Measurements from ENCODE around the gene AK5.
"Not testable (repeated sequence)": the region's sequence is repeated elsewhere in the genome, so short reads cannot be mapped to it uniquely, and the experiment has no call there.

Gene AK5

DNA sequence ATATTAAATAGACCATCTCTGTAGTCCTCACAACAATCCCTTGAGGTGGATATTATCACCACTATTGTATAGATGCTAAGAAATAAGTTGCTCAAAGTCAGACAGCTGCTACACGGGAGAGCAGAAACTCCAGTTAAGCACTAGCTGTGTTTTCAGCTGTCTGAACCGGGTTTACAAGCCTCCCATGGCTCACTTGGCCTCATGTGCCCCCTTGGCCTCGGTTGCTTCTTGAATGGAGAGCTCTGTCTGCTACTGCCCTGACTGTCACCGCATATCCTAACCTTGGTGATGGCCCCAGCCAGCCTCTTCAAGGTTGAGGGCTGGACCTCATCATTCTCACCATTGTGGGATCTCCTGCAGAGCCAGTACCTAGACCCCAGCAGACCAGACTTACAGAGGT, 123.4 kb downstream of the AK5 start:
- no peak for DNase-seq

DNA sequence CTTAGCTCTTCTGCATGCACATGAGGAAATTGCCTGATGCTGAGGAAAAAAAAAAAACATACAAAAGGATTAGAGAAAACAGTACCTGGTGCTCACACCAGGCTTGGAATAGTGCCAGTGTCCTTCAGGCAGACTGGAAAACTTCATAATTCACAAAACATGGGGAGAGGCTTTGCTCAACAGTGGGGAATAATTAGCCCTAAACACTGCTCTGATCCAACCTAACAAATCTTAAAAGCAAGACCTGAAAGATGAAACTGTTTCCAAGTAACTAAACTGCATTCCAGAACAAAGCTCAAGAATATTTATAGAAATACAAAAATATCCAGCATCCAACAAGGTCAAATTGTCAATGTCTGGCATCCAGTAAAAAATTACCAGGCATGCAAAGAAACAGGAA, 124.8 kb downstream of the AK5 start:
- DNase-seq: no peak

DNA sequence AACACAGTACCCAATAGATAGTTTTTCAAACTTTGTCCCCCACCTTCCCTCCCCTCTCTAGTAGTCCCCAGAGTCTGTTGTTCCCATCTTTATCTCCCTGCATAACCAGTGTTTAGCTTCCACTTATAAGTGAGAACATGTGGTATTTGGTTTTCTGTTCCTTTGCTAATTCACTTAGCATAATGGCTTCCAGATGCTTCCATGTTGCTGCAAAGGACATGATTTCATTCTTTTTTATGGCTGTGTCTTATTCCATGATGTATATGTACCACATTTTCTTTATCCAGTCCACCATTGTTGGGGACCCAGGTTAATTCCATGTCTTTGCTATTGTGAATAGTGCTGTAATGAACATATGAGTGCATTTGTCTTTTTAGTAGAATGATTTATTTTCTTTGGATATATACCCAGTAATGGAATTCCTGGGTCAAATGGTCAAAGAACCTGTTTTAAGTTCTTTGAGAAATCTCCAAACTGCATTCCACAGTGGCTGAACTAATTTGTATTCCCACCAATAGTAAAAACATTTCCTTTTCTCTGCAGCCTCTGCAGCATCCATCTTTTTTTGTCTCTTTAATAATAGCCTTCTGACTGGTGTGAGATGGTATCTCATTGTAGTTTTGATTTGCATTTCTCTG, 126.0 kb downstream of the AK5 start:
- DNase-seq: no peak

DNA sequence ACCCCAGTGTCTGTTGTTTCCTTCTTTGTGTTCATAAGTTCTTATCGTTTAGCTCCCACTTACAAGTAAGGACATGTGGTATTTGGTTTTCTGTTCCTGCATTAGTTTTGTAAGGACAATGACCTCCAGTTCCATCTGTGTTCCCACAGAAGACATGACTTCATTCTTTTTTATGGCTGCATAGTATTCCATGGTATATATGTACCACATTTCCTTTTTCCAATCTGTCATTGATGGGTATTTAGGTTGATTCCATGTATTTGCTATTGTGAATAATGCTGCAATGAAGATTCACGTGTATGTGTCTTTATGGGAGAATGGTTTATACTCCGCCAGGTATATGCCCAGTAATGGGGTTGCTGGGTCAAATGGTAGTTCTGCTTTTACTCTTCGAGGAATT, 127.1 kb downstream of the AK5 start:
- not testable (repeated sequence) for DNase-seq

DNA sequence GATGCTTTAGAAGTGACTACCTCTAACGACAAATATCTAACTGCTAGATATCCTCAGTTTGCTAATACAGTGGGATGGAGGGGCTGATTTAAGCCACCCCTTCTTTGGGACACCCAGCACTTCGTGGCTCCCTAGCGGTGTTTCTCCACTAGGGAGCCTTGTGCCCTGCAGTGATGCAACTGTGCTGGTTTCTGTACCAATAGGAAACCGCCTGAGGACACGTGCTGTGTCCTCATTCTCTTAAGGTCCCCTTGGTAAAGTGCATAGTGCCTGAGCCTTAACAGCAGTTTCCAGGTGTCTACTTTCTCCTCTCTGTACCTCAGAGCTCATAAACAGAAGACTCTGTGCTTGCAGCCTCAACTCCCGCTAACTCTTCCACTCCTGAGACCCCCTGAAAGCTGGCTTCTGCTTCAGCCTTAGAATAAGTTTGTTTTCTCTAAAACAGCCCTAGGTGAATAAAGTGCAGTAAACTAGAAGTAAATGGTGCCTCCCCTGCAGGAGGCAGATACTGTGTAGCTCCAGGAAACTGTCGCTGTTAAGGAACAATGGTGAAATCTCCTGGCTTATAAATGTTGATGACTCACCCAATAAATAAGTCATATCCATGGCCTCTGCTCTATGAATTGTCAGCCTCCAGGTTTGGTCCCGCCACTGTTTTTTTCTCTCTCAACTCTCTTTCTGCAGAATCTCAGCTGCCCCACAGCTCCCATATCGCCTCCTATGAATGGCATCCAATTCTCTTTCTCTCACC, 130.4 kb downstream of the AK5 start:
- no peak for DNase-seq

DNA sequence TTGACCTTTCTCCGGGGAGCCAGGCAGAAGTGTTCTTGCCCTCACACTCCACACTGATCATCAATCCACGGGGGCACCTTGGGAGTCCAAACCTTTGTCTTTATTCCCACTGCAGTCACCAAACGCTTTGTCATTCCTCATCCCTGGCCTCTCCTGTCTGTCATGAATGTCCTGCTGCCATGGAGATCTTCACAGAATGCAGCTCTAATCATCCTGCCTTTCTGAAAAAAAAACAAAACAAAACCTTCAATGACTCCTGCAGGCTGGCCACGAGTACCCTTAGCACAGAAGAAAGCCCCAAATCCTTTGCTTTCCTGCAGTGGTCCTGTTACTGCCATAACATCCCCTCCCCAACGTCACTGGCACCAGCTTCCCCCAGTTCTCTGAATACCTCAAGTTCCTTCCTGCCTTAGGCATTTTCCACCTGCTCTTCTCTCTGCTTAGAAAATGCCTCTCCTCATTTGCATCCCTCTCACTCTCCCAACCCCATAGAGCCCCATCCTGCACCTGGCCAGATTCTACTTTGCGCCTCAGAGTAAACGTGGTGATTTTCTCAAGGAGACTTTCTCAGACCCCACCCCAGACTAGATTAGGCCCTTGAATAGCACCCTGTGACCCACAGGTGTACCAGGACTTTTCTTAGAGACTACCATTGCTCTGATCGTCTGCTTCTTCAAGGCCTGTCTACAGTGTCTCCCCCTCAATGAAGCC, 131.2 kb downstream of the AK5 start:
- DNase-seq: no peak

DNA sequence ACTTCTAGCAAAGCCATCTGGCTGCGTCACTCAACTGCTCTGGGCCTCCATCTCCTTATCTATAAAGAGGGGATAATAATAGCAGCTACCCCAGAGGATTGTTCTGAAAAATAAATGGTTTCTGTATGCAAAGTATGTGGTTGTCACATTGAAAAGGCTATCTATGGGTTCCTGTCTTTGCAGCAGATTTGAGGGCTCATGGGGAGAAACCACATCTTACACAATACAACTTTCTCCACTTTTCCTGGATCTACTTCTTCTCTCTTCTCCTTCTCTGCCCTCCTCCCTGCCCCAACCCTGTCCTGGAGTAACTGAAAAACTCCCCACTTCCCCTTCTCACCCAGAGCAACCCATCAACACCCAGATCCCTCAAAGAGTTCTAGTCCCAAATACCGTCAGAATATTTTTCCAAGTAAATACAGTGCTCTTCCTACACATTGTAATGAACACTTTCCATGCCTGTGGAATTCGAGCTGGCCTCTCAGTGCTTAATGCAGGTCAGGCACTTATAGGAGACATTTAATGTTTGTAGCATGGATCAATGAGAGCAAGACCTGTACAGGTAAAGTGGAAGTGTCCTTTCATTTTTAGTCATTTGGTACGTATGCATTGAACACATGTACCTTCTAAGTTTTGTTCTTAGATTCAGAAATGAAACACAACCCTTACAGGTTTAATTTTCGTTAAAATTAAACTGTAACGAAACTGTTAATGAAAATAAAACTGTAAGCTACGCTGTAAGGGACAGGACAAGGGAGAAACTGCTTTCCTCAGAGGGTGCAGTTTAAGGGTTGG, 131.9 kb downstream of the AK5 start:
- DNase-seq: no peak

DNA sequence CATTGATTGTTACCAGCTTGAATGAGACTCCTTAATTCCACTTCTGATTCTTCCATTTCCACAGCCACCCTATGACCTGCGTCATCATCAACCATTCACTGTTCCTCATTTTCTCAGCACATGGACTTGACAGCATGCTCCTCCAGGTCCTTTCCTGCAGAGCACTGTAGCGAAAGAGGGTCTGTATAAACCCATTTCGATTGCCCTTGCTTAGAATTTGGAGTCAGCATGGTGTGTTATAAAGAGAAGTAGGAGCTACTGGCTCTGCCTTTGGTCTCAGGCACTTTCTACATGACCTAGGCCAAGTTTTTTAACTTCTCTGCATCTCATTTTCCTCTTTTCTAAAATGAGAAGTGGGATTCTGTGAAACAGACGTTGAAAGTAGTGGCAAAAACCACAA, 133.8 kb downstream of the AK5 start:
- DNase-seq: no peak

DNA sequence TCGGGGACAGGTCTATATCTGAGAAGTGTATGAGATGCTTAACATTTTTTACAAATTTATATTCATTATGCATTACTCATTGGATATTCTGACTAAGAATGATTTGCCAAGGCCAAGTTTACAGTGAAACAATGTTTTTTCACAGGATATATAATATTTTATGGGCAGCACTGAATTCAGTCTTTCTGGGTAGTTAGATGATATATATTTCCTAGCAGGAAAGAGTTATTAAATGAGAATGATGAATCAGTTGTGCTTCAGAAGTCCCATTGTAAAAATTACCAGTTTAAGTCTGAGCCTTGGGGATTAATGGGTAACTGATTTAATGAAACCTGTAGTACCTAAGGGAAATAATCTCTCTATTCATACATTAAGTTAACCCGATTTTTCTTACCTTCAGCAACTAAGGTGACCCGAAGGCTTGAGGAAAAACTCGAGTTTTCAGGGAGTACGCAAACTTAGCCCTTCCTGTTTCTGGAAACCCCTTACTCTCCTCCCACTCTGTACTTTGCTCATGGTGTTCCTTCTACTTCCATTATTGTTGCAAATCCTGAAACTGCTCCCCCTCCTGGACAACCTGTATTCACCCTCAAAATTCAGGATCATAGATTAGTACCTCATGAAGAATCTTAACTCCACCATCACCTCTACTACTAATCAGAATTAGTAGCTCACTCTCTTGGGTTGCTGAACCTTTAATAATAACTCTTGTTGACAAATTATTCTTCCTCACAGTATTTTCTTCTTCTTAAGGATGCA, 135.1 kb downstream of the AK5 start:
- no peak for DNase-seq

DNA sequence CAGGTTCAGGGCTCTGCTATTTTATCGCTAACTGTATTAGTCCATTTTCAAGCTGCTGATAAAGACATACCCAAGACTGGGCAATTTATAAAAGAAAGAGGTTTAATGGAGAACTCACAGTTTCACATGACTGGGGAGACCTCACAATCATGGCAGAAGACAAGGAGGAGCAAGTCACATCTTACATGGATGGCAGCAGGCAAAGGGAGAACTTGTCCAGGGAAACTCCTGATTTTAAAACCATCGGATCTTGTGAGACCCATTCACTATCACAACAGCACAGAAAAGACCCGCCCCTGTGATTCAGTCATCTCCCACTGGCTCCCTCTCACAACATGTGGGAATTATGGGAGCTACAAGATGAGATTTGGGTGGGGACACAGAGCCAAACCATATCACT, 136.2 kb downstream of the AK5 start:
- not testable (repeated sequence) for DNase-seq

DNA sequence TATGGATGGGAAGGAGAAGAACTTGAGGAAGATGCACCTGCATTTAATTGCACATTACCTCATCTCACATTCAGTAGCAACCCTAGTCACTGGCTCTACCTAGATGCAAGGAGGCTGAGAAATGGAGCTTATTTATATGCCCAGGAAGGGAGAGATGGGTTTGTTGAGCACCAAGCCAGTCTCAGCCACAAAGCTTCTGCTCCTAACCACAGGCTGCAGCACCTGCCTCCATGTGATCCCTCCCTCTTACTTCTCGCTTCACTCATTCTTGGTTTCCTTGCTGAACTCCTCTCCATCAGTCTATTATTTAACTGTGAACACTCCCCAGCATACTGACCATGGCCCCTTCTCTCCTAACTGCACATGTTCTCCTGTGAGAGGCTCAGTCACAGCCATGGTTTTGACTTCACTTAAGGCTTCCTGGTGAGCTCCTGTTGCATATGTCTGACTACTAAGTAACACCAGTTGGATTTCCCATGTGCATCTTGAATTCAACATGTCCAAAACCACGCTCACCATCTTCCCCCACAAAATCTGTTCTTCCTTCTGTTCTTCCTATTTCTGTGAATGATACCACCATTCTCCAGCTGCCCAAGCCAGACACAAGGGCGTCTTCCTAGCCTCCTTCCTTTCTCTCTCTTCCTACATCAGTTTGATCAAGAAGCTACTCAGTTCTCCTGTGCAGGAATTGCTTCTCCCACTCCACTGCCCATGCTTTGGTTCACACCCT, 139.8 kb downstream of the AK5 start:
- peak; percentile 15 for DNase-seq

DNA sequence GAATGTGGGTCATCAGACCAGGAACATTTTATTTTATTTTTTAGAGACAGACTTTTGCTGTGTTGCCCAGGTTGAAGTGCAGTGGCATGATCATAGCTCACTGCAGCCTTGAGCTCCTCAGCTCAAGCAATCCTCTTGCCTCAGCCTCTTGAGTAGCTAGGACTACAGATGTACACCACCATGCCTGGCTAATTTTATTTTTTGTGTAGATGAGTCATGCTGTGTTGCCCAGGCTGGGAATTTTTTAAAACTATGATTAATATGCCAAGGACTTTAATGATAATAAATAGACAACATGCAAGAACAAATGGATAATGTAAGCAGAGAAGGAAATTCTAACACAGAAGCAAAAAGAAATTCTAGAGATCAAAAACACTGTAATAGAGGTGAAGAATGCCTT, 142.4 kb downstream of the AK5 start:
- DNase-seq: no peak

DNA sequence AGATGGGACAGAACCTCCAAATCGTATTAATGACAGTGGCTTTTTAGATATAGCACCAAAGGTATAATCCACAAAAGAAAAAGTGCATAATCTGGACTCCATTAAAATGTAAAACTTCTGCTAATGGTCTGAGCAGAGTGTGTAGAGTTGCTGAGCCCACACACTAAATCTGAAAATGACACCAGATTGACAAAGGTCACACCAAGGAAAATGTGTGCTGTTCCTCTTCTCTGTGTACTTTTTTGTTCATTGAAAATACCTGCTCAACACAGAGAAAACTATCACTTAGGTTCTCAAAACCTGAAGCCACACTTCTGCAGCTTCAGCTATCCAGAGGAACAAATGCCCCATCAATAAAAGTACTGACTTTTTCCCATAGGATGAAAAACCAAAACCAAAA, 146.2 kb downstream of the AK5 start:
- no peak for DNase-seq

DNA sequence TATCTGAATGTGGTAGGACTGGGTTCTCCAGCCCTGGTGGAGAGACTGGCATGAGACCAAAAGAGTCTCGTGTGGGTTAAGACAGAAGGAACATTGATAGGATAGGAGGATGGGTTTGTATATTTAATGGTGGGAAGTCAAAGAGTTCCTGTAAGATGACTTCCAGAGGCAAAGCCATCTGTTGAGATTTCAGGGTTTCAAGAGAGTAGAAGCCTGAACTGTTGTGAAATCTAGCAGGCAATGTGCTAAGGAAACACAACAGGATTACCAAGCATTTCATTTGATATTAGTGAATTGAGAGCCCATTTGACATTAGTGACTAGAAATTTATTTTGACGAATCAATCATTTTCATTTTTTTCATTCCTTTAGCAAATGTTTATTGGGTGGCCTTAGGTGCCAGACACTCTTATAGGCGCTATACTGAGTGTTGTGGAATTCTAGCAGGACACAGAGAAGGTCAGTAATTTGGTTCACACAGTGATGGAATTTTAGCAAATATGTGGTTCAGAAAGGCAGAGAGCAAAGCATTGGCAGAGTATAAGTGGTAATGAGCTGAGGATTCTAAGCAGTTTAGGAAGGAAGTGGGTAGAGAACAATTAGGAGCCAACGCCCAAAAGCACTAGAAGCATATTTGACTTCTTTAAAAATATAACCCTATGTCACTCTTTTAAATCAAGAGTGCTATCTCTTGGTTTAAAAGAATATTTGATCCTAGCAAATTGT, 149.3 kb downstream of the AK5 start:
- DNase-seq: no peak

DNA sequence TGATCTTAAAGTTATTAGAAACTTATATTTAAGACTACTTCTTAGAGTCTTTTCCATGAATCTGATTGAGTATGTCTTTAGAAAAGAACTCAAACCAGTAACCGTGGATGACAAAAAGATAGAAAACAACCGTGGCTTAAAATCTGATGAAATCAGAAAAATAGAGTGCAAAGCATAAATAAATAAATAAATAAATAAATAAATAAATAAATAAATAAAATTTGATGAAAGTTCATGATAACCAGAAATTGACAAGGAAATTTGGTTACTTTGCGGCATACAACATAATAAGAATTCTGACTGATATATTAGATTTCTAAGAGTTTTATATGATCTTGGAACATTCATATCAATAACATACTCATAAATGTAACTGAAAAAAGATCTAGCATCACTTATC, 152.1 kb downstream of the AK5 start:
- DNase-seq: no peak

DNA sequence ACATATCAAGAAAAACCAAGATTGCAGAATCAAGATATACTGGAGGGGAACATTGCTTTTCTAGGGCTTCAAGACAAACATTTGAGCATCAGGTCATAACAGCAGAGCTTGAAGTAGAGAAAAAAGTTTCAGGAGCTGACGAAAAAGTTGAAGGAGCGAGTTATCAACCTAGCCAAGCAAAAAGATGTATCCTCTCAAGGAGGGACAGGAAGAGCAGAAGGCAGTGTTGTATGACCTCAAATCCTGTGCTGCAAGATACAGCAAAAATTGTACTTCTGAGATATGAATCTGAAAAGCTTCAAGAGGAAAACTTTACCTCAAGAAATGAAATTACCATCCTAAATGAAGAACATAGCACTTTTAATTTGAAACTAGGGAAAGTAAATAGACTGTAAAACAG, 153.1 kb downstream of the AK5 start:
- no peak for DNase-seq

DNA sequence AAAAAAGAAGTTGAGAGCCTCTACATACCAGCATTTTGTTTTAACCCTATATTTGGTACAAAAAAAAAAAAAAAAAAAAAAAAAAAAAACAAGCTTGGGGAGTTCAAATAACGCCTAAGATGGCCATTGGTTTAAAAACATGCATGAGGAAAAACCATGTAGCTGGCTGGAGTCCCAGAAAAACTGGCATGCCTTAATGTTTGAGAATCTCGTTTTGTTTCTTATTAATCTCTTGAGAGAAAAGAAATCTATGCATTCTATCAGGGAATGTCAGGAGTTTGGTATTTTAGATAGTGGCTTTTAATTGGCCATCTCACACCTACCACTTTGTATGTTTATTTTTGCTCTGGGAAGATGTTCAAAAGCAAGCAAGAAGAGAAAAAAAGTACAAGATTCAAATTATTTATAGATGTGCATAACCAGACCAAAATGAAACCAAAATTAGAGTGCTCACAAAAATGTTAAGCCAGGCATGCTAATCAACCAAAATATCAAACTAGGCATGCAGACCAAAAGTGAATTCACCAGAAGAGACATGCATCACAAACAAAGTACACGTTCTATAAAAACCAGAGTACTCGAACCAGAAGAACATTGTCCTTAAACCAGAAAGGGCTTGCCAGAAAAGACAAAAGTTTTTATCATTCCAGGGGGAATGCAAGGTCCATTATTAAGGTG, 156.6 kb downstream of the AK5 start:
- DNase-seq: no peak

DNA sequence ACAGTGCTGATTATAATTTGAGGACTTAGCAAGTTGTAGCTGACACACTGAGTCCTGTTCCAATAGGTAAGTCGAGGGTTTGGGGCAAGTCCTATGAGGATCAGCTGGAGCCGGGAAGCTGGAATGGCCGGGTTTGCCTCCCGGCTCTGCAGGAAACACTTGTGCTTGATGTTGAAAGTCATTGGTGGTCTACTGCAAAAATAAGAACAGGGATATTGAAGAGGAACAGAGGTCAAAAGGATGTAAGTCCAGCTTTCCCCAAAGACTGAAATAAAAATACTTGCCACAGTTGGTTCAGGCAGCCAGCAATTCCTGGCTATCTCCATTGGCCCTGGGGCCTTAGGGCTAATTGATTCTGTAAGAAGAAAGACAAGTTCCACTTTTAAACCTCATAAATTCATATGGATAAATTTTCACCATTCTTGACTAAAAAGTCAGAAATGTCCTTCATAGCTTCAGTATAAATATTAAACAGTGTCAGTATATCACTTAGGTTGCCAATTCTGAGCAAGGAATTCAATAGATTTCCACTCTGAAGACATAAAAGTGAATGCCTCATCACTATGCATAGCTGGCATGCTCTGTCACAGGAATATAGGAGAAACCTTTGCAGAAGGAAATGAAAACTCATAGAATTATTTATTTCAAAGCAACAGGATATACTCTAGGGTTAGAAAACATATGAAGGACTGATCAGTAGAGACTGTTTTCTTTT, 165.2 kb downstream of the AK5 start:
- no peak for DNase-seq

DNA sequence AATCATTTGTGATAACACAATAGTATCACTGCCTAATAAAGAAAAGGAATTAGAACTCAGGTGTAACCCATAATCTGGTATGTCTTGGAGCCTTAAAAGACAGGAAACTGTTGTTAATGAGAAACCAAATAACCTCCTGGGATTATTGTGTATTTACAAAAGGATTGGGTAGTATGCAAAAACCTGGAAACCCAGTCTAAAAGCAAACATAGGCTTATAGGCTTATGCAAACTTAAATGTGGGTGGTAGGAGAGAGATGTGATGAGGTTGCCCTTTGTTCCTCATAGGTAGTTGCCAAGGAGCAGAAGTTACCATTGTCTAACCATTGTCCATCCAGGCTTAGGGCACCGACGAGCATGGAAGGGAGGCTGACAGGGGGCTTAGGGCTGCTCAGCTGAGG, 165.8 kb downstream of the AK5 start:
- no peak for DNase-seq

DNA sequence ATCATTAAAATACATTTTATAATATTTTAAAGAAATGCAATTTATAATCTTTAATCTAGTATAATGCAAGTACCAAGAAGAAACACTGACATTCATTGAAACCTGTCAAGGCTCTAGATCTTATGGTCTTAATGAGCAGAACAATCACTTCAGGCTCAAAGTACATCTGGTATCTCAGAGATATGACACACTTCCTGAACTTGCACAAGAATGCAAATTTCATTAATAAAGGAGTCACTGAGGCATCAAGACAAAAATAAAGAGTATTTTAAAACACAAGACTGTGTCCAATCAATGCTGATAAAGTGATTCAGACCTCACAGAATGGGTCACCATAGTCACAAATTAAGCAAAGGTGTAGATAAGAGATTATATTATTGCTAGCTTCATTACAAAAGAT, 178.1 kb downstream of the AK5 start:
- DNase-seq: no peak

Data from activated effector memory CD4-positive, alpha-beta T cell treated with Interleukin-2 at 50 U/mL for 16 hours (primary cell).